ENCODE data around the gene CADM4.
"Not testable (repeated sequence)": the region's sequence is repeated elsewhere in the genome, so short reads cannot be mapped to it uniquely, and the experiment has no call there.

CADM4 gene

GRCh38 chr19:43660971-43661360 lies 21.3 kb upstream of the CADM4 start:
- H3K4me3 ChIP-seq (ENCODE audit: low read depth, low read length) = no peak overlapping the region
- TF ChIP-seq CTCF (IDR thresholded peaks at IDR 0.05; ENCODE audit: borderline replicate concordance, insufficient read depth, low read depth, low read length) = no peak

GRCh38 chr19:43660301-43660970 lies 20.8 kb upstream of the CADM4 start:
- no peak overlapping the region for H3K4me3 ChIP-seq (ENCODE audit: low read depth, low read length)
- no peak for TF ChIP-seq CTCF (IDR thresholded peaks at IDR 0.05; ENCODE audit: borderline replicate concordance, insufficient read depth, low read depth, low read length)

GRCh38 chr19:43658494-43658893 lies 18.8 kb upstream of the CADM4 start:
- H3K4me3 ChIP-seq (ENCODE audit: low read depth, low read length) = no peak overlapping the region
- no peak for TF ChIP-seq CTCF (IDR thresholded peaks at IDR 0.05; ENCODE audit: borderline replicate concordance, insufficient read depth, low read depth, low read length)

- no peak for TF ChIP-seq CTCF (IDR thresholded peaks at IDR 0.05; ENCODE audit: borderline replicate concordance, insufficient read depth, low read depth, low read length)
- H3K4me3 ChIP-seq (ENCODE audit: low read depth, low read length) = no peak overlapping the region
Observed at GRCh38 chr19:43658001-43658400, 18.4 kb upstream of the CADM4 start.

- no peak overlapping the region for H3K4me3 ChIP-seq (ENCODE audit: low read depth, low read length)
- no peak for TF ChIP-seq CTCF (IDR thresholded peaks at IDR 0.05; ENCODE audit: borderline replicate concordance, insufficient read depth, low read depth, low read length)
Observed at GRCh38 chr19:43656436-43656835, 16.8 kb upstream of the CADM4 start.

- no peak for TF ChIP-seq CTCF (IDR thresholded peaks at IDR 0.05; ENCODE audit: borderline replicate concordance, insufficient read depth, low read depth, low read length)
- H3K4me3 ChIP-seq (ENCODE audit: low read depth, low read length) = no peak overlapping the region
Observed at GRCh38 chr19:43652546-43652874, 12.9 kb upstream of the CADM4 start.

- TF ChIP-seq CTCF (IDR thresholded peaks at IDR 0.05; ENCODE audit: borderline replicate concordance, insufficient read depth, low read depth, low read length) = peak; percentile 68
- no peak overlapping the region for H3K4me3 ChIP-seq (ENCODE audit: low read depth, low read length)
Observed at GRCh38 chr19:43651758-43652545, 12.3 kb upstream of the CADM4 start.

GRCh38 chr19:43650276-43650675 lies 10.6 kb upstream of the CADM4 start:
- not testable (repeated sequence) for H3K4me3 ChIP-seq (ENCODE audit: low read depth, low read length)
